Caco-2 (cell line): Measurements from ENCODE around the gene ADCY7. TPM values are rescaled to one million over a fixed set of nuclear protein-coding genes. Genes with fewer than 3 reads are reported as not detected.

Experiments
- BruUV-seq: library from RNA; stranded (reverse); fragments of 400-500 nt; replicated peaks from 2 replicates; lab custom pipeline; 2021; lab: Mats Ljungman, UMichigan
- CTCF ChIA-PET: fragments of 300-600 bp; sonication (Branson Sonifier 250); formaldehyde crosslinking; loops from one replicate; lab custom pipeline; 2022; ENCODE audit warnings: antibody characterized with exemption; lab: Charles Lee
- POLR2A ChIA-PET: fragments of 300-600 bp; sonication (Branson Sonifier 250); formaldehyde crosslinking; loops from one replicate; lab custom pipeline; 2022; ENCODE audit warnings: antibody characterized with exemption; lab: Charles Lee
- DNase-seq, 2 experiments: peaks; one replicate each; pipeline versions ENCODE4 v3.0.0 to v3.0.0-alpha.2; 2020 to 2022
- H3K27me3 ChIP-seq: replicated peaks from 2 replicates; pipeline ENCODE4 v1.6.0; 2011; ENCODE audit warnings: low read length; ENCODE audit not compliant: control insufficient read depth, insufficient read depth
- H3K36me3 ChIP-seq: 2 replicates; pipeline ENCODE4 v1.5.1; 2011; ENCODE audit warnings: low read length; ENCODE audit not compliant: control insufficient read depth, insufficient read depth
- H3K4me1 ChIP-seq: fragments of 250-450 bp; sonication (Bioruptor Pico); 2 replicates; pipeline ENCODE4 v1.5.1; 2020; ENCODE audit warnings: mild to moderate bottlenecking
- H3K4me3 ChIP-seq: 2 replicates; pipeline ENCODE4 v1.5.1; 2011; ENCODE audit warnings: low read depth, mild to moderate bottlenecking, control low read depth, low read length
- H3K9me3 ChIP-seq: fragments of 250-450 bp; sonication (Bioruptor Pico); 2 replicates; pipeline ENCODE4 v1.5.1; 2020; ENCODE audit warnings: mild to moderate bottlenecking, moderate library complexity
- H3K27ac Mint-ChIP-seq: one replicate; pipeline ENCODE4 v1.8.0; 2022; ENCODE audit warnings: mixed read lengths; ENCODE audit not compliant: unreplicated experiment
- H3K27me3 Mint-ChIP-seq: one replicate; pipeline ENCODE4 v1.8.0; 2022; ENCODE audit warnings: mixed read lengths; ENCODE audit not compliant: insufficient read depth, unreplicated experiment
- H3K36me3 Mint-ChIP-seq: one replicate; pipeline ENCODE4 v1.8.0; 2022; ENCODE audit warnings: mild to moderate bottlenecking, mixed read lengths; ENCODE audit not compliant: insufficient read depth, unreplicated experiment
- H3K4me1 Mint-ChIP-seq: one replicate; pipeline ENCODE4 v1.8.0; 2022; ENCODE audit warnings: low read depth, mixed read lengths; ENCODE audit not compliant: unreplicated experiment
- H3K4me3 Mint-ChIP-seq: one replicate; pipeline ENCODE4 v1.8.0; 2022; ENCODE audit warnings: mild to moderate bottlenecking, moderate library complexity, mixed read lengths; ENCODE audit not compliant: unreplicated experiment
- H3K9me3 Mint-ChIP-seq: one replicate; pipeline ENCODE4 v1.8.0; 2022; ENCODE audit warnings: mixed read lengths; ENCODE audit not compliant: unreplicated experiment
- CTCF ChIP-seq, 2 experiments: fragments of 200-600 bp in 1 of 2; IDR thresholded peaks; 1 replicate in 1 of 2; 2 replicates in 1 of 2; pipeline versions ENCODE4 v1.5.1 to v1.8.0; 2011 to 2022; ENCODE audit warnings: antibody characterized with exemption in 1 of 2, control low read depth in 1 of 2, inconsistent platforms in 1 of 2, low read depth in 1 of 2, low read length in 1 of 2, mild to moderate bottlenecking in 1 of 2, moderate library complexity in 1 of 2; ENCODE audit not compliant: insufficient read depth in 1 of 2, severe bottlenecking in 1 of 2, unreplicated experiment in 1 of 2
- intact Hi-C: fragments of 100-400 bp; cut with micrococcal nuclease; formaldehyde crosslinking; loops from one replicate; pipeline ENCODE4 v1.10.0; 2022; ENCODE audit not compliant: unreplicated experiment
- total RNA-seq: library from RNA; stranded (reverse); gene quantifications from 2 replicates; pipeline ENCODE4 v1.2.3, GENCODE V29; 2022

The ADCY7 gene
- total RNA-seq, 1 experiment from 2014 or later = 54.2 TPM

- peaks cover 70% of the 10 kb centered on the region for H3K36me3 Mint-ChIP-seq
- CTCF ChIA-PET = no interaction called here
Observed at GRCh38 chr16:50334106-50334975, 68.0 kb downstream of the ADCY7 start.

GRCh38 chr16:50335196-50335958 lies 69.0 kb downstream of the ADCY7 start:
- no peak for TF ChIP-seq CTCF (IDR thresholded peaks at IDR 0.05; ENCODE audit: insufficient read depth in 1 of 2, low read depth in 1 of 2, low read length in 1 of 2, severe bottlenecking in 1 of 2, unreplicated experiment in 1 of 2)
- H3K36me3 Mint-ChIP-seq = peaks cover 61% of the 10 kb centered on the region
- H3K27ac Mint-ChIP-seq = no peak overlapping the region
- H3K4me1 ChIP-seq = peaks cover 5% of the 10 kb centered on the region
- H3K4me1 Mint-ChIP-seq = peaks cover 6% of the 10 kb centered on the region
- DNase-seq = no peak
- no peaks in the 10 kb centered on the region for H3K27me3 ChIP-seq
- H3K4me3 ChIP-seq = no peak overlapping the region
- no peak overlapping the region for H3K4me3 Mint-ChIP-seq
- intact Hi-C loops = no loop called here
- POLR2A ChIA-PET = no interaction called here
- peaks cover 8% of the 10 kb centered on the region for H3K36me3 ChIP-seq
- CTCF ChIA-PET = no interaction called here
- H3K9me3 ChIP-seq = no peaks in the 10 kb centered on the region
- H3K9me3 Mint-ChIP-seq = no peaks in the 10 kb centered on the region
- no TSS peak for BruUV-seq
- H3K27me3 Mint-ChIP-seq = no peaks in the 10 kb centered on the region

More at GRCh38 chr16:50334106-50334975, 68.0 kb downstream of the ADCY7 start:
- H3K9me3 Mint-ChIP-seq = no peaks in the 10 kb centered on the region
- H3K27me3 Mint-ChIP-seq = no peaks in the 10 kb centered on the region
- BruUV-seq = no TSS peak
- peak overlapping the region; percentile 19 for H3K27ac Mint-ChIP-seq
- no peaks in the 10 kb centered on the region for H3K9me3 ChIP-seq
- H3K36me3 ChIP-seq = peaks cover 8% of the 10 kb centered on the region
- DNase-seq = no peak
- intact Hi-C loops = no loop called here
- peaks cover 16% of the 10 kb centered on the region for H3K4me1 Mint-ChIP-seq
- no peaks in the 10 kb centered on the region for H3K27me3 ChIP-seq
- TF ChIP-seq CTCF (IDR thresholded peaks at IDR 0.05; ENCODE audit: insufficient read depth in 1 of 2, low read depth in 1 of 2, low read length in 1 of 2, severe bottlenecking in 1 of 2, unreplicated experiment in 1 of 2) = no peak
- no peak overlapping the region for H3K4me3 Mint-ChIP-seq
- POLR2A ChIA-PET = no interaction called here
- H3K4me3 ChIP-seq = no peak overlapping the region
- H3K4me1 ChIP-seq = peaks cover 13% of the 10 kb centered on the region

GRCh38 chr16:50336884-50337283 lies 70.5 kb downstream of the ADCY7 start:
- Histone ChIP-seq H3K4me3 (no peak overlapping the region), H3K36me3 (peaks cover 8% of the 10 kb centered on the region), H3K4me1 (0 out of 2 replicates have a peak, but pooled peaks cover 3% of the 10 kb centered on the region), H3K27me3 (no peaks in the 10 kb centered on the region), H3K9me3 (no peaks in the 10 kb centered on the region)
- TF ChIP-seq CTCF (IDR thresholded peaks at IDR 0.05; ENCODE audit: insufficient read depth in 1 of 2, low read depth in 1 of 2, low read length in 1 of 2, severe bottlenecking in 1 of 2, unreplicated experiment in 1 of 2) = no peak
- BruUV-seq = no TSS peak
- H3K4me1 Mint-ChIP-seq = peaks cover 6% of the 10 kb centered on the region
- H3K36me3 Mint-ChIP-seq = peaks cover 63% of the 10 kb centered on the region
- no peaks in the 10 kb centered on the region for H3K27me3 Mint-ChIP-seq
- H3K4me3 Mint-ChIP-seq = no peak overlapping the region
- POLR2A ChIA-PET = no interaction called here
- intact Hi-C loops = no loop called here
- CTCF ChIA-PET = no interaction called here
- no peaks in the 10 kb centered on the region for H3K9me3 Mint-ChIP-seq
- H3K27ac Mint-ChIP-seq = no peak overlapping the region
- no peak for DNase-seq
